ENCODE data around the gene IL1RL2.
A peak's percentile ranks its signal among the peaks of the same experiment; 100 is the strongest.

Gene IL1RL2

DNA sequence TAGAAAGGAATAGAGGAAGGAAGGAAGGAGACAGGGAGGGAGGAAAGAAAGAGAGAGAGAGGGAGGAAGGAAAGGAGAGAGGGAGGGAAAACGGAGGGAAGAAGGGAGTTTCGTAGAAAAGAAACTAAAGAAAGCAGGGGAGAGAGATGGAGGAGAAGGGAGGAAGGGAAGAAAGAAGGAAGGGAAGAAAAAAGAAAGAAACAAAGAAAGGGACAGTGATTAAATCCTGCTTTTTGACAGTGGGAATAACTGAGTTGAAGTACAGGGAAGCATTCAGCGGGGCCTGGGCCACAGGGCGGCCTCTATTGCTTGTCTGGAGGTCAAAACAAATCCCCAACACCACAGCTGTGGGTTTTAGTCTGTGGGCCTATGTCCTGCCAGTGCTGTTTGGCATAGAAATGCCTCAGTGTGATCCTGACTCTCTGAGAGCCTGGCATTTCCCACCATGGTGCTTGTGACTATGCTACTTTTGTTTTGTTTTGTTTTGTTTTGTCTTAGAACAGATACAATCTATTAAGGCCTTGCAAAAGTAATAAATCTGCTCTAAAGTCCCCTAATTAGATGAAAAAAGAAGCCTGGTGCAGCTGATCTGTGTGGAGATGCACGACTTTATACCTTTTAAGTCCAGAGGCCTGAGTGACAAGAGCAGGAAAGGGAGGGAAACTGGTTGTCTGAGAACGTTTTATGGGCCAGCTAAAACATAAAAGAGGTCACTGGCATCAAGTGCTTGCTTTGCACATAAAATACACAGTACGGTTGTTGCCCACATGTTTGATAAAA lies 40.0 kb downstream of the IL1RL2 start:
- H3K4me3 ChIP-seq (ENCODE audit: low read length), result no peak overlapping the region
- no peak for TF ChIP-seq CTCF (conservative IDR thresholded peaks at IDR 0.05; ENCODE audit: low read length)
- peak; percentile 35 for DNase-seq (ENCODE audit: low read depth)

DNA sequence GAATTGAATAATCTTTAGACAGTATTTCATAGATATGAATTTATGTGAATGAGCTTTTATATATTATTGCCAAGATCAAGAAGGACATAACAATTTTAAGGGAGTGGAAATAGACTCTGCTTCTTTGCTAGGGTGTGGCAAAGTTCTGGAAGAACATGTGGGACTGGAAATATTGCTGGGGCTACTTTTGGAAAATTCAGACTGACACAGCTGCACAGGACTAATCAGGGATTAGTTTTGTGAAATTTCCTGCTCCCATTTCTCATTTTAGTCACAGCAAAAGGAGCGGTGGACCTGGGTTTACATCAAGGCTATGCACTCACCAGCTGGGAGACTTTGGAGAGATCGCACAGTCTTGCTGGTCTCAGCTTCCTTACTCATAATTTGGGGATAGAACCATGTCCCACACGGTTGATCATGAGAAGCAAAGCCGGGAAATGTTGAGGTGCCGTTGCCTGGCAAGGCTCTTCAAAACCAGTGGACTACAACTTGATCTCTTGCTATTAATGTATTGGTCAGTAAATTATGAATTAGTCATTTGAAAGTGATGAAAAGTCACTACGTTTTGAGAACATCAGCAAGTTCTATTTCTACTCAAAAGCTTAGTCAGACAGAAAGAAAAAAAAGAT lies 42.4 kb downstream of the IL1RL2 start:
- no peak for DNase-seq (ENCODE audit: low read depth)
- no peak overlapping the region for H3K4me3 ChIP-seq (ENCODE audit: low read length)
- no peak for TF ChIP-seq CTCF (conservative IDR thresholded peaks at IDR 0.05; ENCODE audit: low read length)

DNA sequence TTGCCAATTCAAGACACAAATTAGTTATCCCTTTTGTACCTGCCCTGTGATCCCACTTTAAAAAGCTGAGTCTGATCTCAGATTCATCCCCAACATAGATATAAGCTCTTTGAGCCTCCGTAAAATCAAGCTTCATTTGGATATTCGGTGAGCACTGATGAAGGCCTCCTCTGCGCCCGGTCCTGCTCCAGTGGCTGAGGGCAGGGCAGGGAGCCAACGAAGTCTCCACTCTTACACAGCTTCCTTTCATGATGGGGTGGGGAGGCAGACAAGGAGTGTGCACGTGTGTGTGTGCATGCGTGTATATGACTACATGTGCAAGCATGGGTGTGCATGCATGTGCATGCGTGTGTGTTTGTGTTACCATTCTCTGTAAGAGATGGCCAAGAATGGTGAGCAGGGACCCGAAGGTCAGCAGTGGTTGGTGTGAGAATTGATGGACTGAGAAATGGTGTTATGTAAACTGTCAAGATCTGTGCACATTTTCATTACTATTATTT lies 43.6 kb downstream of the IL1RL2 start:
- no peak overlapping the region for H3K4me3 ChIP-seq (ENCODE audit: low read length)
- DNase-seq (ENCODE audit: low read depth), result no peak
- no peak for TF ChIP-seq CTCF (conservative IDR thresholded peaks at IDR 0.05; ENCODE audit: low read length)

GRCh38 chr2:102233132-102233884 lies 46.5 kb downstream of the IL1RL2 start:
- no peak for TF ChIP-seq CTCF (conservative IDR thresholded peaks at IDR 0.05; ENCODE audit: low read length)
- DNase-seq (ENCODE audit: low read depth), result no peak
- no peak overlapping the region for H3K4me3 ChIP-seq (ENCODE audit: low read length)

- no peak overlapping the region for H3K4me3 ChIP-seq (ENCODE audit: low read length)
- TF ChIP-seq CTCF (conservative IDR thresholded peaks at IDR 0.05; ENCODE audit: low read length), result no peak
- DNase-seq (ENCODE audit: low read depth), result no peak
These were observed 48.2 kb downstream of the IL1RL2 start for GRCh38 chr2:102235042-102235473.

- H3K4me3 ChIP-seq (ENCODE audit: low read length), result no peak overlapping the region
- peak; percentile 41 for TF ChIP-seq CTCF (conservative IDR thresholded peaks at IDR 0.05; ENCODE audit: low read length)
These were observed 48.7 kb downstream of the IL1RL2 start for GRCh38 chr2:102235491-102235890.

More at GRCh38 chr2:102235491-102235890, 48.7 kb downstream of the IL1RL2 start:
- no peak for DNase-seq (ENCODE audit: low read depth)

Measured in AG10803 (cell line).